HepG2 (cell line): ENCODE data around the gene COBLL1. TPM values are rescaled to one million over a fixed set of nuclear protein-coding genes. Genes with fewer than 3 reads are reported as not detected.
A peak's percentile ranks its signal among the peaks of the same experiment; 100 is the strongest.

Source experiments
- ADNP ChIP-seq: sonication (generic); formaldehyde crosslinking; IDR thresholded peaks from 2 replicates; pipeline ENCODE4 v1.4.0; 2020; ENCODE audit warnings: missing genetic modification reagents
- GABPA ChIP-seq, 2 experiments: IDR thresholded peaks; 2 replicates each; pipeline ENCODE4 v1.6.1; 2011 to 2016; ENCODE audit warnings: low read depth in 2 of 2, low read length in 1 of 2, missing biosample characterization in 1 of 2, missing genetic modification characterization in 1 of 2
- NFYB ChIP-seq: sonication (generic); formaldehyde crosslinking; IDR thresholded peaks from 2 replicates; pipeline ENCODE4 v1.4.0; 2020; ENCODE audit warnings: missing genetic modification reagents
- PHB2 ChIP-seq: fragments of 450-650 bp; IDR thresholded peaks from 2 replicates; pipeline ENCODE4 v1.6.1; 2018; ENCODE audit not compliant: partially characterized antibody
- PLSCR1 ChIP-seq: sonication (generic); formaldehyde crosslinking; IDR thresholded peaks from 2 replicates; pipeline ENCODE4 v1.5.0; 2020; ENCODE audit warnings: missing genetic modification reagents, mild to moderate bottlenecking, borderline replicate concordance
- PTBP1 ChIP-seq: fragments of 200-400 bp; formaldehyde crosslinking; IDR thresholded peaks from 2 replicates; pipeline ENCODE4 v1.6.1; 2018; ENCODE audit warnings: low read length, low read depth; ENCODE audit not compliant: poor library complexity, severe bottlenecking
- RAD21 ChIP-seq: fragments of 450-650 bp; formaldehyde crosslinking; IDR thresholded peaks from 2 replicates; pipeline ENCODE4 v1.5.0; 2020; ENCODE audit warnings: mild to moderate bottlenecking
- SAP130 ChIP-seq: IDR thresholded peaks from 2 replicates; pipeline ENCODE4 v1.6.1; 2016; ENCODE audit warnings: low read depth
- SIN3A ChIP-seq: IDR thresholded peaks from 2 replicates; pipeline ENCODE4 v1.6.1; 2011; ENCODE audit warnings: low read depth, mild to moderate bottlenecking, control low read depth, low read length, borderline replicate concordance
- SNAI1 ChIP-seq: sonication (generic); formaldehyde crosslinking; IDR thresholded peaks from 2 replicates; pipeline ENCODE4 v1.5.0; 2020; ENCODE audit warnings: mild to moderate bottlenecking, missing genetic modification reagents, borderline replicate concordance
- TAF15 ChIP-seq: fragments of 200-400 bp; formaldehyde crosslinking; IDR thresholded peaks from one replicate; pipeline ENCODE4 v1.6.1; 2018; ENCODE audit warnings: mild to moderate bottlenecking, low read depth, low read length; ENCODE audit not compliant: poor library complexity, severe bottlenecking
- TSC22D2 ChIP-seq: sonication (generic); formaldehyde crosslinking; IDR thresholded peaks from 2 replicates; pipeline ENCODE4 v1.5.1; 2020; ENCODE audit warnings: missing genetic modification reagents, mild to moderate bottlenecking, borderline replicate concordance
- ZBTB4 ChIP-seq: sonication (generic); formaldehyde crosslinking; IDR thresholded peaks from 2 replicates; pipeline ENCODE4 v1.4.0; 2020; ENCODE audit warnings: missing genetic modification reagents, mild to moderate bottlenecking, borderline replicate concordance
- ZFP37 ChIP-seq: sonication (generic); formaldehyde crosslinking; IDR thresholded peaks from 2 replicates; pipeline ENCODE4 v1.4.0; 2020; ENCODE audit warnings: missing genetic modification reagents, borderline replicate concordance
- ZNF180 ChIP-seq: sonication (generic); formaldehyde crosslinking; IDR thresholded peaks from 2 replicates; pipeline ENCODE4 v1.4.0; 2020; ENCODE audit warnings: low read depth, missing genetic modification reagents, borderline replicate concordance
- ZNF354B ChIP-seq: sonication (generic); formaldehyde crosslinking; IDR thresholded peaks from 2 replicates; pipeline ENCODE4 v1.8.0; 2022; ENCODE audit warnings: mild to moderate bottlenecking, missing genetic modification reagents
- ZNF547 ChIP-seq: sonication (generic); formaldehyde crosslinking; IDR thresholded peaks from 2 replicates; pipeline ENCODE4 v1.5.1; 2020; ENCODE audit warnings: mild to moderate bottlenecking, missing genetic modification reagents
- ZNF784 ChIP-seq: sonication (generic); formaldehyde crosslinking; IDR thresholded peaks from 2 replicates; pipeline ENCODE4 v1.5.1; 2020; ENCODE audit warnings: missing genetic modification reagents, mild to moderate bottlenecking, borderline replicate concordance
- polyA plus RNA-seq, 8 experiments: library from polyadenylated mRNA; depleted of rRNA in 3 of 8; stranded (reverse) in 7 of 8; unstranded in 1 of 8; fragments of >200 nt; fragmentation: Illumina TruSeq in 4 of 8; extraction: Trizol in 4 of 8; gene quantifications; 2 replicates each; pipeline versions ENCODE4 v1.2.1 to v1.2.3, GENCODE V29; 2011 to 2016; ENCODE audit warnings: low read depth in 4 of 8, missing spikeins in 1 of 8, mixed read lengths in 1 of 8; ENCODE audit not compliant: insufficient read depth in 1 of 8
- total RNA-seq, 5 experiments: library from RNA; depleted of rRNA; stranded (reverse); fragments of >200 nt; fragmentation: Illumina TruSeq; extraction: Trizol; gene quantifications; 2 replicates each; pipeline ENCODE4 v1.2.3, GENCODE V29; 2016; ENCODE audit warnings: low read depth in 1 of 5
- TF ChIP-seq, protein P1 (sequence below): sonication (generic); formaldehyde crosslinking; IDR thresholded peaks from 2 replicates; pipeline ENCODE4 v1.4.0; 2020; ENCODE audit warnings: missing genetic modification reagents, borderline replicate concordance

The COBLL1 gene
- total and polyA plus RNA-seq, 2 of the 13 experiments (the other 11 are each of a cell fraction or from before 2014, with no cell fraction given): 32.6 to 86.8 TPM

GRCh38 chr2:164711766-164712138 lies 129.9 kb downstream of the COBLL1 start (continued):
- TF ChIP-seq PLSCR1 (CRISPR knock-in tag): no peak
- no peak for TF ChIP-seq ZNF180 (CRISPR knock-in tag)
- TF ChIP-seq ADNP (CRISPR knock-in tag): no peak
- no peak for TF ChIP-seq TAF15
- TF ChIP-seq PHB2: no peak
- TF ChIP-seq PTBP1: no peak
- TF ChIP-seq ZNF354B (CRISPR knock-in tag): no peak
- peak; percentile 44 for TF ChIP-seq RAD21 (CRISPR knock-in tag)
- no peak for TF ChIP-seq NFYB (CRISPR knock-in tag)
- no peak for TF ChIP-seq ZNF784
- 0 out of 2 replicates have a peak, but pooled peaks have one; percentile 31 for TF ChIP-seq SAP130 (CRISPR knock-in tag)
- no peak for TF ChIP-seq ZNF547 (CRISPR knock-in tag)
- TF ChIP-seq GABPA (IDR thresholded peaks at IDR 0.05; ENCODE audit: low read depth, low read length): no peak
- 0 out of 2 replicates have a peak, but pooled peaks have one; percentile 23 for TF ChIP-seq GABPA (CRISPR knock-in tag; IDR thresholded peaks at IDR 0.05; ENCODE audit: low read depth)
- TF ChIP-seq ZFP37 (CRISPR knock-in tag): no peak
- TF ChIP-seq, protein P1, sequence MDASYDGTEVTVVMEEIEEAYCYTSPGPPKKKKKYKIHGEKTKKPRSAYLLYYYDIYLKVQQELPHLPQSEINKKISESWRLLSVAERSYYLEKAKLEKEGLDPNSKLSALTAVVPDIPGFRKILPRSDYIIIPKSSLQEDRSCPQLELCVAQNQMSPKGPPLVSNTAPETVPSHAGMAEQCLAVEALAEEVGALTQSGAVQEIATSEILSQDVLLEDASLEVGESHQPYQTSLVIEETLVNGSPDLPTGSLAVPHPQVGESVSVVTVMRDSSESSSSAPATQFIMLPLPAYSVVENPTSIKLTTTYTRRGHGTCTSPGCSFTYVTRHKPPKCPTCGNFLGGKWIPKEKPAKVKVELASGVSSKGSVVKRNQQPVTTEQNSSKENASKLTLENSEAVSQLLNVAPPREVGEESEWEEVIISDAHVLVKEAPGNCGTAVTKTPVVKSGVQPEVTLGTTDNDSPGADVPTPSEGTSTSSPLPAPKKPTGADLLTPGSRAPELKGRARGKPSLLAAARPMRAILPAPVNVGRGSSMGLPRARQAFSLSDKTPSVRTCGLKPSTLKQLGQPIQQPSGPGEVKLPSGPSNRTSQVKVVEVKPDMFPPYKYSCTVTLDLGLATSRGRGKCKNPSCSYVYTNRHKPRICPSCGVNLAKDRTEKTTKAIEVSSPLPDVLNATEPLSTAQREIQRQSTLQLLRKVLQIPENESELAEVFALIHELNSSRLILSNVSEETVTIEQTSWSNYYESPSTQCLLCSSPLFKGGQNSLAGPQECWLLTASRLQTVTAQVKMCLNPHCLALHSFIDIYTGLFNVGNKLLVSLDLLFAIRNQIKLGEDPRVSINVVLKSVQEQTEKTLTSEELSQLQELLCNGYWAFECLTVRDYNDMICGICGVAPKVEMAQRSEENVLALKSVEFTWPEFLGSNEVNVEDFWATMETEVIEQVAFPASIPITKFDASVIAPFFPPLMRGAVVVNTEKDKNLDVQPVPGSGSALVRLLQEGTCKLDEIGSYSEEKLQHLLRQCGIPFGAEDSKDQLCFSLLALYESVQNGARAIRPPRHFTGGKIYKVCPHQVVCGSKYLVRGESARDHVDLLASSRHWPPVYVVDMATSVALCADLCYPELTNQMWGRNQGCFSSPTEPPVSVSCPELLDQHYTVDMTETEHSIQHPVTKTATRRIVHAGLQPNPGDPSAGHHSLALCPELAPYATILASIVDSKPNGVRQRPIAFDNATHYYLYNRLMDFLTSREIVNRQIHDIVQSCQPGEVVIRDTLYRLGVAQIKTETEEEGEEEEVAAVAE: no peak
- TF ChIP-seq SIN3A: no peak
- no peak for TF ChIP-seq ZBTB4 (CRISPR knock-in tag)
- TF ChIP-seq TSC22D2: no peak
- TF ChIP-seq SNAI1: no peak
